HG03175 (cell line): ENCODE data around the gene VPS50.

Experiments used
- ATAC-seq: cut with Tn5 transposase; IDR thresholded peaks from one replicate; pipeline ENCODE4 v1.9.1; 2021; ENCODE audit warnings: mild to moderate bottlenecking, moderate library complexity; ENCODE audit not compliant: unreplicated experiment

The VPS50 gene

GRCh38 chr7:93238131-93238530, 6.0 kb downstream of the VPS50 start:
- no peak for ATAC-seq

GRCh38 chr7:93238748-93239147, 6.6 kb downstream of the VPS50 start:
- no peak for ATAC-seq

- no peak for ATAC-seq
Observed at GRCh38 chr7:93239824-93240223, 7.7 kb downstream of the VPS50 start.

- no peak for ATAC-seq
Observed at GRCh38 chr7:93242106-93242505, 9.9 kb downstream of the VPS50 start.

- ATAC-seq: no peak
Observed at GRCh38 chr7:93245525-93246432, 13.6 kb downstream of the VPS50 start.

GRCh38 chr7:93249491-93250148, 17.5 kb downstream of the VPS50 start:
- no peak for ATAC-seq

GRCh38 chr7:93258661-93259060, 26.5 kb downstream of the VPS50 start:
- no peak for ATAC-seq

- ATAC-seq: no peak
Observed at GRCh38 chr7:93262535-93262934, 30.4 kb downstream of the VPS50 start.

GRCh38 chr7:93265220-93265619, 33.1 kb downstream of the VPS50 start:
- no peak for ATAC-seq

- ATAC-seq: no peak
Observed at GRCh38 chr7:93279541-93279940, 47.4 kb downstream of the VPS50 start.

GRCh38 chr7:93284908-93285307, 52.7 kb downstream of the VPS50 start:
- ATAC-seq: no peak

- ATAC-seq: no peak
Observed at GRCh38 chr7:93293229-93293628, 61.1 kb downstream of the VPS50 start.

GRCh38 chr7:93298206-93298605, 66.0 kb downstream of the VPS50 start:
- no peak for ATAC-seq

- no peak for ATAC-seq
Observed at GRCh38 chr7:93298671-93299070, 66.5 kb downstream of the VPS50 start.

- ATAC-seq: no peak
Observed at GRCh38 chr7:93301736-93302135, 69.6 kb downstream of the VPS50 start.

GRCh38 chr7:93307131-93307660, 75.0 kb downstream of the VPS50 start:
- ATAC-seq: no peak

- no peak for ATAC-seq
Observed at GRCh38 chr7:93307943-93308342, 75.8 kb downstream of the VPS50 start.

GRCh38 chr7:93310346-93310745, 78.2 kb downstream of the VPS50 start:
- ATAC-seq: no peak

GRCh38 chr7:93314449-93314848, 82.3 kb downstream of the VPS50 start:
- no peak for ATAC-seq

- no peak for ATAC-seq
Observed at GRCh38 chr7:93315896-93316295, 83.7 kb downstream of the VPS50 start.

GRCh38 chr7:93316730-93317129, 84.6 kb downstream of the VPS50 start:
- ATAC-seq: no peak

- ATAC-seq: no peak
Observed at GRCh38 chr7:93320887-93321286, 88.7 kb downstream of the VPS50 start.
